ENCODE data around the gene HOMER2.

HOMER2 gene

GRCh38 chr15:82945326-82945725 is 7.2 kb downstream of the HOMER2 start:
- Histone ChIP-seq H3K36me3 (ENCODE audit: insufficient read depth, low read length) (no peaks in the 10 kb centered on the region), H3K27me3 (ENCODE audit: insufficient read depth, low read length, poor library complexity, severe bottlenecking) (no peaks in the 10 kb centered on the region), H4K20me1 (ENCODE audit: insufficient read depth, low read length, poor library complexity, severe bottlenecking) (no peaks in the 10 kb centered on the region), H3K4me2 (ENCODE audit: low read depth, low read length, poor library complexity, severe bottlenecking) (no peak overlapping the region), H3K4me3 (ENCODE audit: low read length, poor library complexity, severe bottlenecking) (no peak overlapping the region), H3K4me1 (ENCODE audit: insufficient read depth, low read length, poor library complexity, severe bottlenecking) (no peaks in the 10 kb centered on the region), H2AFZ (ENCODE audit: low read length) (no peak overlapping the region), H3K9ac (ENCODE audit: low read depth, low read length, poor library complexity, severe bottlenecking) (no peak overlapping the region), H3K79me2 (ENCODE audit: insufficient read depth, low read length) (no peaks in the 10 kb centered on the region), H3K9me2 (replicated peaks; ENCODE audit: low read depth, low read length) (no peaks in the 10 kb centered on the region), H3K9me3 (ENCODE audit: insufficient read depth, low read depth, low read length) (no peaks in the 10 kb centered on the region), H3F3A (ENCODE audit: low read depth) (no peaks in the 10 kb centered on the region)
- TF ChIP-seq EZH2phosphoT487 (IDR thresholded peaks at IDR 0.05; ENCODE audit: borderline replicate concordance) (no peak), CTCF (conservative IDR thresholded peaks at IDR 0.05; ENCODE audit: low read length) (no peak)

GRCh38 chr15:82944821-82945220 is 7.7 kb downstream of the HOMER2 start:
- no peaks in the 10 kb centered on the region for H4K20me1 ChIP-seq (ENCODE audit: insufficient read depth, low read length, poor library complexity, severe bottlenecking)
- H3K79me2 ChIP-seq (ENCODE audit: insufficient read depth, low read length), result no peaks in the 10 kb centered on the region
- H3K9me3 ChIP-seq (ENCODE audit: insufficient read depth, low read depth, low read length), result no peaks in the 10 kb centered on the region
- H3K4me1 ChIP-seq (ENCODE audit: insufficient read depth, low read length, poor library complexity, severe bottlenecking), result no peaks in the 10 kb centered on the region
- H3K9ac ChIP-seq (ENCODE audit: low read depth, low read length, poor library complexity, severe bottlenecking), result no peak overlapping the region
- H2AFZ ChIP-seq (ENCODE audit: low read length), result no peak overlapping the region
- H3K4me2 ChIP-seq (ENCODE audit: low read depth, low read length, poor library complexity, severe bottlenecking), result no peak overlapping the region
- no peaks in the 10 kb centered on the region for H3K36me3 ChIP-seq (ENCODE audit: insufficient read depth, low read length)
- H3F3A ChIP-seq (ENCODE audit: low read depth), result no peaks in the 10 kb centered on the region
- H3K9me2 ChIP-seq (replicated peaks; ENCODE audit: low read depth, low read length), result no peaks in the 10 kb centered on the region
- no peaks in the 10 kb centered on the region for H3K27me3 ChIP-seq (ENCODE audit: insufficient read depth, low read length, poor library complexity, severe bottlenecking)
- TF ChIP-seq CTCF (conservative IDR thresholded peaks at IDR 0.05; ENCODE audit: low read length) (no peak), EZH2phosphoT487 (IDR thresholded peaks at IDR 0.05; ENCODE audit: borderline replicate concordance) (no peak)
- no peak overlapping the region for H3K4me3 ChIP-seq (ENCODE audit: low read length, poor library complexity, severe bottlenecking)

GRCh38 chr15:82944056-82944455 is 8.5 kb downstream of the HOMER2 start:
- H3K9ac ChIP-seq (ENCODE audit: low read depth, low read length, poor library complexity, severe bottlenecking), result no peak overlapping the region
- H3K9me3 ChIP-seq (ENCODE audit: insufficient read depth, low read depth, low read length), result no peaks in the 10 kb centered on the region
- no peaks in the 10 kb centered on the region for H4K20me1 ChIP-seq (ENCODE audit: insufficient read depth, low read length, poor library complexity, severe bottlenecking)
- no peaks in the 10 kb centered on the region for H3K4me1 ChIP-seq (ENCODE audit: insufficient read depth, low read length, poor library complexity, severe bottlenecking)
- no peaks in the 10 kb centered on the region for H3K36me3 ChIP-seq (ENCODE audit: insufficient read depth, low read length)
- no peak overlapping the region for H3K4me2 ChIP-seq (ENCODE audit: low read depth, low read length, poor library complexity, severe bottlenecking)
- H3K79me2 ChIP-seq (ENCODE audit: insufficient read depth, low read length), result no peaks in the 10 kb centered on the region
- TF ChIP-seq EZH2phosphoT487 (IDR thresholded peaks at IDR 0.05; ENCODE audit: borderline replicate concordance) (no peak), CTCF (conservative IDR thresholded peaks at IDR 0.05; ENCODE audit: low read length) (no peak)
- H3K4me3 ChIP-seq (ENCODE audit: low read length, poor library complexity, severe bottlenecking), result no peak overlapping the region
- H3K27me3 ChIP-seq (ENCODE audit: insufficient read depth, low read length, poor library complexity, severe bottlenecking), result no peaks in the 10 kb centered on the region
- no peak overlapping the region for H2AFZ ChIP-seq (ENCODE audit: low read length)
- no peaks in the 10 kb centered on the region for H3K9me2 ChIP-seq (replicated peaks; ENCODE audit: low read depth, low read length)
- no peaks in the 10 kb centered on the region for H3F3A ChIP-seq (ENCODE audit: low read depth)

Measured in Loucy (cell line).